ENCODE results near the gene NHLRC3.

Gene NHLRC3

GRCh38 chr13:39016087-39016486 lies 22.2 kb upstream of the NHLRC3 start:
- no peak for TF ChIP-seq CTCF (IDR thresholded peaks at IDR 0.05; ENCODE audit: low read depth, low read length, missing control alignments)
- no peak overlapping the region for H3K4me3 ChIP-seq (replicated peaks; ENCODE audit: low read depth, low read length)
- DNase-seq (ENCODE audit: extremely low read depth, low read depth): no peak

- H3K4me3 ChIP-seq (replicated peaks; ENCODE audit: low read depth, low read length): no peak overlapping the region
- peak; percentile 43 for TF ChIP-seq CTCF (IDR thresholded peaks at IDR 0.05; ENCODE audit: low read depth, low read length, missing control alignments)
- DNase-seq (ENCODE audit: extremely low read depth, low read depth): no peak
Measured at GRCh38 chr13:39016787-39017186, 21.5 kb upstream of the NHLRC3 start.

GRCh38 chr13:39020853-39021462 lies 17.3 kb upstream of the NHLRC3 start:
- H3K4me3 ChIP-seq (replicated peaks; ENCODE audit: low read depth, low read length): no peak overlapping the region
- no peak for TF ChIP-seq CTCF (IDR thresholded peaks at IDR 0.05; ENCODE audit: low read depth, low read length, missing control alignments)
- no peak for DNase-seq (ENCODE audit: extremely low read depth, low read depth)

GRCh38 chr13:39023316-39023715 lies 14.9 kb upstream of the NHLRC3 start:
- H3K4me3 ChIP-seq (replicated peaks; ENCODE audit: low read depth, low read length): no peak overlapping the region
- TF ChIP-seq CTCF (IDR thresholded peaks at IDR 0.05; ENCODE audit: low read depth, low read length, missing control alignments): no peak
- no peak for DNase-seq (ENCODE audit: extremely low read depth, low read depth)

- no peak for DNase-seq (ENCODE audit: extremely low read depth, low read depth)
- TF ChIP-seq CTCF (IDR thresholded peaks at IDR 0.05; ENCODE audit: low read depth, low read length, missing control alignments): no peak
Measured at GRCh38 chr13:39023761-39024160, 14.5 kb upstream of the NHLRC3 start.

GRCh38 chr13:39025433-39025839 lies 12.8 kb upstream of the NHLRC3 start:
- no peak for TF ChIP-seq CTCF (IDR thresholded peaks at IDR 0.05; ENCODE audit: low read depth, low read length, missing control alignments)
- no peak for DNase-seq (ENCODE audit: extremely low read depth, low read depth)
- H3K4me3 ChIP-seq (replicated peaks; ENCODE audit: low read depth, low read length): no peak overlapping the region

More at GRCh38 chr13:39023761-39024160, 14.5 kb upstream of the NHLRC3 start:
- H3K4me3 ChIP-seq (replicated peaks; ENCODE audit: low read depth, low read length): no peak overlapping the region

- no peak overlapping the region for H3K4me3 ChIP-seq (replicated peaks; ENCODE audit: low read depth, low read length)
- no peak for DNase-seq (ENCODE audit: extremely low read depth, low read depth)
- no peak for TF ChIP-seq CTCF (IDR thresholded peaks at IDR 0.05; ENCODE audit: low read depth, low read length, missing control alignments)
Measured at GRCh38 chr13:39032150-39032549, 6.1 kb upstream of the NHLRC3 start.
